Measurements from ENCODE around the gene ZNF577.
"Not testable (repeated sequence)": the region's sequence is repeated elsewhere in the genome, so short reads cannot be mapped to it uniquely, and the experiment has no call there.

The ZNF577 gene

DNA sequence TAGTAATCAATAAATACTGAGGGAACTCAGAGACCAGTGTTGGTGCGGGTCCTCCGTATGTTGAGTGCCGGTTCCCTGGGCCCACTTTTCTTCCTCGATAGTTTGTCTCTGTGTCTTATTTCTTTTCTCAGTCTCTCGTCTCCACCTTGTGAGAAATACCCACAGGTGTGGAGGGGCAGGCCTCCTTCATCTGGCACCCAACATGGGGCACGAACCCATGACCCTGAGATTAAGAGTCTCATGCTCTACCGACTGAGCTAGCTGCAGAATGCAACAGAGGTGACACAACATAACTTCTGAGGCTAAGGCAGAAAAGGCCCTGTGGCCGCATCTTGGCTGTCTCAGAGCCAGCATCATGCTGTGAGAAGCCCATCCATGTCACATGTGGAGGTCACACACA, 34.2 kb upstream of the ZNF577 start:
- H3K4me1 ChIP-seq: peaks cover 0 to 4% (median 2%) of the 10 kb centered on the region in 4 donors
- H3K4me3 ChIP-seq: no peak overlapping the region
- no peaks in the 10 kb centered on the region for H3K27me3 ChIP-seq
- no peak for DNase-seq
- TF ChIP-seq, protein P1, sequence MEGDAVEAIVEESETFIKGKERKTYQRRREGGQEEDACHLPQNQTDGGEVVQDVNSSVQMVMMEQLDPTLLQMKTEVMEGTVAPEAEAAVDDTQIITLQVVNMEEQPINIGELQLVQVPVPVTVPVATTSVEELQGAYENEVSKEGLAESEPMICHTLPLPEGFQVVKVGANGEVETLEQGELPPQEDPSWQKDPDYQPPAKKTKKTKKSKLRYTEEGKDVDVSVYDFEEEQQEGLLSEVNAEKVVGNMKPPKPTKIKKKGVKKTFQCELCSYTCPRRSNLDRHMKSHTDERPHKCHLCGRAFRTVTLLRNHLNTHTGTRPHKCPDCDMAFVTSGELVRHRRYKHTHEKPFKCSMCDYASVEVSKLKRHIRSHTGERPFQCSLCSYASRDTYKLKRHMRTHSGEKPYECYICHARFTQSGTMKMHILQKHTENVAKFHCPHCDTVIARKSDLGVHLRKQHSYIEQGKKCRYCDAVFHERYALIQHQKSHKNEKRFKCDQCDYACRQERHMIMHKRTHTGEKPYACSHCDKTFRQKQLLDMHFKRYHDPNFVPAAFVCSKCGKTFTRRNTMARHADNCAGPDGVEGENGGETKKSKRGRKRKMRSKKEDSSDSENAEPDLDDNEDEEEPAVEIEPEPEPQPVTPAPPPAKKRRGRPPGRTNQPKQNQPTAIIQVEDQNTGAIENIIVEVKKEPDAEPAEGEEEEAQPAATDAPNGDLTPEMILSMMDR (IDR thresholded peaks at IDR 0.05): no peak
- intact Hi-C loops (cut with DNase I; ENCODE audit: low total_unique reads): loop anchor here (10.0 kb wide), 1 partner anchor 313 kb away; no protein-coding TSS in a partner anchor
- H3K27ac ChIP-seq: no peak overlapping the region
- peaks cover 0 to 9% (median 7%) of the 10 kb centered on the region in 3 donors for H3K36me3 ChIP-seq
- H3K9me3 ChIP-seq: peaks cover 11 to 67% (median 57%) of the 10 kb centered on the region in 3 donors

DNA sequence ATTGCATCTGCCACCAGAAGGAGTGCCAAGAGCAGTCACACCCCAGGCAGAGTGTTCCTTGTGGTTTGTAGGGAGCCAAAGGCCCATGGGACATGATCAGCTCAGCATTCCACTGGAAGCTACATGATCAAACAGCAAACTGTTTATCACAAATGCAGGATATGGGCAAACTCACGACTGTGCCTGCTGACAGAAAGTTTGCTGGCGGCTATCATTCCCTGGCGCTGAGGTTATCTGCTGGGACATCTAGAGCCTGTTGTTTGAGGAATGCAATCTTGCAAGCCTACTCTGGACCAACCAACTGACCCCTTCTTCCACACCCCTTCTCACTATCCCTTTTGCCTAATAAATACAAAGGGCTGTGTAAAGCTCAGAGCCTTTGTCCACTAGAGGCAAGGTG, 31.9 kb upstream of the ZNF577 start:
- DNase-seq: no peak
- Histone ChIP-seq H3K4me1 (no peaks in the 10 kb centered on the region), H3K27me3 (no peaks in the 10 kb centered on the region), H3K36me3 (peaks cover 0 to 13% (median 7%) of the 10 kb centered on the region in 3 donors), H3K4me3 (no peak overlapping the region), H3K27ac (no peak overlapping the region), H3K9me3 (peaks cover 11 to 90% (median 78%) of the 10 kb centered on the region in 3 donors)
- intact Hi-C loops (cut with DNase I; ENCODE audit: low total_unique reads): loop anchor here (10.0 kb wide), 1 partner anchor 315 kb away; no protein-coding TSS in a partner anchor
- TF ChIP-seq, protein P1 (IDR thresholded peaks at IDR 0.05): no peak

DNA sequence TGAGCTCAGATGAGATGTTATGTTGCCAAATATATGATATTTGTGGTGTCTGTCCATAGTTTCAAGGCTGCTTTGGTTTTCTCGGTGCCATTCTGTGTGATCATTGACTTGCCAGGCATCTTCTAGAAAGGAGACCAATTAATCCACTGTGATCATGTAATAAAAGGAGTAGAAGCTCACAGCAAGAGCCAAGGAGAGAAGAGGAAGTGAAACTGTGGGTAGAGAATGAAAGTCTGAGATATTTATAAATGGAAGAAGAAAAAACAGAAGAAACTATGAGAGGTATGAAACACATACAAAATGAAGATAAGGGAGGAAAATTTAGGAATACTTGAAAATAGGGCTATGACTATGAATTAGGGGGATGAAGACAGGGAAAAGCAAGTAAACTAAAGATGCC, 28.4 kb upstream of the ZNF577 start:
- Histone ChIP-seq H3K27ac (no peak overlapping the region), H3K9me3 (peaks cover 8 to 87% (median 71%) of the 10 kb centered on the region in 3 donors), H3K4me1 (no peaks in the 10 kb centered on the region), H3K4me3 (no peak overlapping the region), H3K27me3 (no peaks in the 10 kb centered on the region), H3K36me3 (peaks cover 0 to 4% (median 0%) of the 10 kb centered on the region in 3 donors)
- DNase-seq: no peak
- TF ChIP-seq, protein P1 (IDR thresholded peaks at IDR 0.05): no peak
- intact Hi-C loops (cut with DNase I; ENCODE audit: low total_unique reads): no loop called here

DNA sequence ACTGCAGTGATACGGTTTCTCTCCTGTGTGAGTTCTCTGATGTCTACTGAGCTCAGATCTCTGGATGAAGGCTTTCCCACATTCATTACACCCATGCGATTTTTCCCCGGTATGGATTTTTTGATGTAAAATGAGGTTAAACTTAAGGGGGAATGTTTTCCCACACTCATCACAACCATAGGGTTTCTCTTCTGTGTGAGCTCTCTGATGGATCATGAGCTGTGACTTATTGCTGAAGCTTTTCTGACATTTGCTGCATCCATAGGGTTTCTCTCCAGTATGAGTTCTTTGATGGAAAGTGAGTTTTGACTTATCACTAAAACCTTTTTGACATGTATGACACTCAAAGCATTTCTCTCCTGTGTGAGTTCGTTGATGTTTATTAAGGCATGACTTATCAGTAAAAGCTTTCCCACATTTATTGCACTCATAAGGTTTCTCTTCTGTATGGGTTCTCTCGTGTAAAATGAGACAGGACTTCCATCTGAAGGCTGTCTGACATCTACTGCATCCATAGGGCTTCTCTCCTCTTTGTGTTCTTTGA, 27.6 kb upstream of the ZNF577 start:
- Histone ChIP-seq H3K27ac (no peak overlapping the region), H3K27me3 (peaks cover 0 to 2% of the 10 kb centered on the region in 2 donors), H3K4me1 (no peaks in the 10 kb centered on the region), H3K36me3 (peaks cover 0 to 4% (median 0%) of the 10 kb centered on the region in 3 donors), H3K4me3 (no peak overlapping the region), H3K9me3 (peaks cover 4 to 83% (median 65%) of the 10 kb centered on the region in 3 donors)
- intact Hi-C loops (cut with DNase I; ENCODE audit: low total_unique reads): no loop called here
- DNase-seq: no peak
- TF ChIP-seq, protein P1 (IDR thresholded peaks at IDR 0.05): no peak

DNA sequence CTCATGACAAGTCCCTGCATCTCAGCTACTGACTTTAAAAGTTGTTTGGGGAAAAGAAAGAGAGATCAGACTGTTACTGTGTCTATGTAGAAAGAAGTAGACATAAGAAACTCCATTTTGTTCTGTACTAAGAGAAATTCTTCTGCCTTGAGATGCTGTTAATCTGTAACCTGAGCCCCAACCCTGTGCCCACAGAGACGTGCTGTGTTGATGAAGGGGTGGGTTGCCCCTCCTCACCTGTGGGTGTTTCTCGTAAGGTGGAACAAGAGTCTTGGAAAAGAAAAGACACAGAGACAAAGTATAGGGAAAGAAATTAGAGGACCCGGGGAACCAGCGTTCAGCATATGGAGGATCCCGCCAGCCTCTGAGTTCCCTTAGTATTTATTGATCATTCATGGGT, 20.2 kb upstream of the ZNF577 start:
- peaks cover 0 to 15% (median under 1%) of the 10 kb centered on the region in 3 donors for H3K9me3 ChIP-seq
- H3K4me3 ChIP-seq; H3K27ac ChIP-seq; intact Hi-C loops (cut with DNase I; ENCODE audit: low total_unique reads); DNase-seq; H3K36me3 ChIP-seq; H3K27me3 ChIP-seq: not testable (repeated sequence)
- peaks cover 0 to 11% (median 7%) of the 10 kb centered on the region in 4 donors for H3K4me1 ChIP-seq

DNA sequence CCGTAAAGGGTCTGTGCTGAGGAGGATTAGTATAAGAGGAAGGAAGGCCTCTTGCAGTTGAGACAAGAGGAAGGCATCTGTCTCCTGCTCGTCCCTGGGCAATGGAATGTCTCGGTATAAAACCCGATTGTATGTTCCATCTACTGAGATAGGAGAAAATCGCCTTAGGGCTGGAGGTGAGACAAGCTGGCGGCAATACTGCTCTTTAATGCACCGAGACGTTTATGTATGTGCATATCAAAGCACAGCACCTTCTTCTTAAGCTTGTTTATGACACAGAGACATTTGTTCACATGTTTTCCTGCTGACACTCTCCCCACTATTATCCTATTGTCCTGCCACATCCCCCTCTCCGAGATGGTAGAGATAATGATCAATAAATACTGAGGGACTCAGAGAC, 18.4 kb upstream of the ZNF577 start:
- H3K9me3 ChIP-seq: peaks cover 0 to 18% (median 0%) of the 10 kb centered on the region in 3 donors
- intact Hi-C loops (cut with DNase I; ENCODE audit: low total_unique reads): not testable (repeated sequence)

DNA sequence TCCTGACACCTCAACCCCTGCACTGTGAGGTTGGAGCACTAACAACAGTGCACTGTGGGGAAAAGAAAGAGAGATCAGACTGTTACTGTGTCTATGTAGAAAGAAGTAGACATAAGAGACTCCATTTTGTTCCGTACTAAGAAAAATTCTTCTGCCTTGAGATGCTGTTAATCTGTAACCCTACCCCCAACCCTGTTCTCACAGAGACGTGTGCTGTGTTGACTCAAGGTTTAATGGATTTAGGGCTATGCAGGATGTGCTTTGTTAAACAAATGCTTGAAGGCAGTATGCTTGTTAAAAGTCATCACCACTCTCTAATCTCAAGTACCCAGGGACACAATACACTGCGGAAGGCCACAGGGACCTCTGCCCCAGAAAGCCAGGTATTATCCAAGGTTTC, 17.9 kb upstream of the ZNF577 start:
- H3K27ac ChIP-seq; H3K27me3 ChIP-seq; DNase-seq; H3K4me3 ChIP-seq; intact Hi-C loops (cut with DNase I; ENCODE audit: low total_unique reads): not testable (repeated sequence)
- H3K9me3 ChIP-seq: peaks cover 0 to 20% (median under 1%) of the 10 kb centered on the region in 3 donors
- peaks cover 13 to 17% (median 14%) of the 10 kb centered on the region in 3 donors for H3K36me3 ChIP-seq
- peaks cover 0 to 12% (median 7%) of the 10 kb centered on the region in 4 donors for H3K4me1 ChIP-seq

More for the DNA sequence above, 18.4 kb upstream of the ZNF577 start:
- DNase-seq, H3K27me3 ChIP-seq, H3K4me3 ChIP-seq, H3K27ac ChIP-seq: not testable (repeated sequence)
- peaks cover 0 to 12% (median 7%) of the 10 kb centered on the region in 4 donors for H3K4me1 ChIP-seq
- H3K36me3 ChIP-seq: peaks cover 8 to 12% (median 9%) of the 10 kb centered on the region in 3 donors

All from tibial artery (tissue), 4 donors.